H1 (cell line): ENCODE data around the gene HLA-A. TPM values are rescaled to one million over a fixed set of nuclear protein-coding genes. Genes with fewer than 3 reads are reported as not detected.

Source experiments
- CTCF ChIA-PET: fragments of 300-600 bp; sonication (Branson Sonifier 250); formaldehyde crosslinking; loops from one replicate; lab custom pipeline; 2021; ENCODE audit not compliant: partially characterized antibody; lab: Charles Lee
- POLR2A ChIA-PET: fragments of 300-600 bp; sonication (Branson Sonifier 250); formaldehyde crosslinking; loops from one replicate; lab custom pipeline; 2021; ENCODE audit warnings: inconsistent platforms; ENCODE audit not compliant: partially characterized antibody; lab: Charles Lee
- DNase-seq, 2 experiments: peaks; one replicate each; pipeline versions ENCODE4 v3.0.0 to v3.0.0-alpha.2; 2010 to 2022; ENCODE audit warnings: low spot score in 2 of 2, low read depth in 1 of 2, mixed read lengths in 1 of 2
- FAIRE-seq: peaks from 2 replicates; lab custom pipeline; 2011; peaks lifted over from hg19 to GRCh38; lab: Jason Lieb, UNC
- H2AFZ ChIP-seq: 2 replicates; pipeline ENCODE4 v1.8.1; 2012; ENCODE audit warnings: low read length, inconsistent platforms
- H2AK5ac ChIP-seq: 2 replicates; pipeline ENCODE4 v1.6.1; 2013; ENCODE audit warnings: low read depth, low read length
- H2BK120ac ChIP-seq: replicated peaks from 2 replicates; pipeline ENCODE3; 2013; ENCODE audit warnings: low read depth, low read length, inconsistent platforms
- H2BK12ac ChIP-seq: 2 replicates; pipeline ENCODE4 v1.6.1; 2013; ENCODE audit warnings: low read depth, low read length
- H2BK15ac ChIP-seq: 2 replicates; pipeline ENCODE4 v1.6.1; 2013; ENCODE audit warnings: low read length
- H2BK20ac ChIP-seq: 2 replicates; pipeline ENCODE4 v1.6.1; 2013; ENCODE audit warnings: low read length
- H2BK5ac ChIP-seq: 2 replicates; pipeline ENCODE4 v1.6.1; 2013; ENCODE audit warnings: low read depth, low read length
- H3K14ac ChIP-seq: 2 replicates; pipeline ENCODE4 v1.6.1; 2013; ENCODE audit warnings: inconsistent platforms; ENCODE audit not compliant: insufficient read length
- H3K18ac ChIP-seq: 2 replicates; pipeline ENCODE4 v1.6.1; 2013; ENCODE audit warnings: low read length; ENCODE audit errors: extremely low read depth
- H3K23ac ChIP-seq: 2 replicates; pipeline ENCODE4 v1.6.1; 2013; ENCODE audit warnings: inconsistent platforms; ENCODE audit not compliant: insufficient read length
- H3K23me2 ChIP-seq: 2 replicates; pipeline ENCODE4 v1.6.1; 2013; ENCODE audit warnings: low read depth, low read length
- H3K27ac ChIP-seq: 2 replicates; pipeline ENCODE4 v1.6.1; 2011; ENCODE audit warnings: low read depth, low read length, inconsistent platforms
- H3K27me3 ChIP-seq, 4 experiments: replicated peaks in 1 of 4; 1 replicate in 1 of 4; 2 replicates in 3 of 4; pipeline versions ENCODE4 v1.6.1 to v1.8.1; 2011 to 2013; ENCODE audit warnings: low read length in 3 of 4, mild to moderate bottlenecking in 3 of 4, inconsistent platforms in 2 of 4, mixed read lengths in 2 of 4, moderate library complexity in 1 of 4; ENCODE audit not compliant: control insufficient read depth in 3 of 4, insufficient read depth in 3 of 4; ENCODE audit errors: extremely low read depth in 1 of 4
- H3K36me3 ChIP-seq, 4 experiments: 2 replicates each; pipeline versions ENCODE4 v1.6.1 to v1.8.1; 2011 to 2013; ENCODE audit warnings: mild to moderate bottlenecking in 4 of 4, low read length in 3 of 4, moderate library complexity in 2 of 4, control low read depth in 1 of 4, inconsistent platforms in 1 of 4; ENCODE audit not compliant: insufficient read depth in 4 of 4, control insufficient read depth in 2 of 4
- H3K4ac ChIP-seq: replicated peaks from 2 replicates; pipeline ENCODE3; 2013; ENCODE audit warnings: low read length, low read depth, mixed read lengths, inconsistent platforms; ENCODE audit not compliant: insufficient read length
- H3K4me1 ChIP-seq, 4 experiments: replicated peaks in 1 of 4; 1 replicate in 1 of 4; 2 replicates in 3 of 4; pipeline versions ENCODE4 v1.6.1 to v1.8.1; 2011 to 2013; ENCODE audit warnings: low read length in 3 of 4, inconsistent platforms in 2 of 4, mixed read lengths in 1 of 4; ENCODE audit not compliant: insufficient read depth in 4 of 4, control insufficient read depth in 3 of 4
- H3K4me2 ChIP-seq, 2 experiments: 2 replicates each; pipeline versions ENCODE4 v1.6.1 to v1.8.1; 2011 to 2013; ENCODE audit warnings: low read depth in 2 of 2, low read length in 2 of 2, control low read depth in 1 of 2, inconsistent platforms in 1 of 2, mild to moderate bottlenecking in 1 of 2; ENCODE audit not compliant: insufficient read depth in 1 of 2
- H3K4me3 ChIP-seq, 4 experiments: fragments of 200-600, 300-600 bp in 1 of 4; sonication (generic), shearing (Covaris generic), sonication (Bioruptor Twin) in 1 of 4; 2 replicates each; pipeline versions ENCODE4 v1.5.1 to v1.8.1; 2011 to 2016; ENCODE audit warnings: low read length in 4 of 4, low read depth in 3 of 4, control low read depth in 2 of 4, inconsistent platforms in 2 of 4, mild to moderate bottlenecking in 2 of 4, mixed read lengths in 1 of 4, moderate library complexity in 1 of 4; ENCODE audit not compliant: insufficient read depth in 2 of 4; ENCODE audit errors: extremely low read depth in 1 of 4
- H3K56ac ChIP-seq: replicated peaks from 2 replicates; pipeline ENCODE3; 2013; ENCODE audit warnings: low read depth, mild to moderate bottlenecking, mixed read lengths, low read length, inconsistent platforms; ENCODE audit not compliant: insufficient read length
- H3K79me1 ChIP-seq: 2 replicates; pipeline ENCODE4 v1.6.1; 2013; ENCODE audit warnings: low read depth, low read length, control low read depth
- H3K79me2 ChIP-seq, 2 experiments: 2 replicates each; pipeline versions ENCODE4 v1.6.1 to v1.8.1; 2012 to 2013; ENCODE audit warnings: low read length in 2 of 2, mild to moderate bottlenecking in 2 of 2, inconsistent platforms in 1 of 2; ENCODE audit not compliant: insufficient read depth in 2 of 2, control insufficient read depth in 1 of 2
- H3K9ac ChIP-seq, 4 experiments: replicated peaks in 1 of 4; 1 replicate in 1 of 4; 2 replicates in 3 of 4; pipeline versions ENCODE4 v1.6.1 to v1.8.1; 2011 to 2013; ENCODE audit warnings: low read depth in 3 of 4, low read length in 3 of 4, control low read depth in 2 of 4, mild to moderate bottlenecking in 2 of 4, moderate library complexity in 2 of 4, inconsistent platforms in 1 of 4; ENCODE audit errors: extremely low read depth in 1 of 4
- H3K9me3 ChIP-seq, 2 experiments: 2 replicates each; pipeline versions ENCODE4 v1.6.1 to v1.8.1; 2012 to 2013; ENCODE audit warnings: mild to moderate bottlenecking in 2 of 2, moderate library complexity in 2 of 2, control low read depth in 1 of 2, inconsistent platforms in 1 of 2, low read depth in 1 of 2, low read length in 1 of 2, mixed read lengths in 1 of 2; ENCODE audit not compliant: insufficient read depth in 2 of 2
- H4K20me1 ChIP-seq, 2 experiments: replicated peaks in 1 of 2; 2 replicates each; pipeline versions ENCODE3 to v1.8.1; 2011 to 2013; ENCODE audit warnings: inconsistent platforms in 2 of 2, low read length in 2 of 2, mild to moderate bottlenecking in 1 of 2; ENCODE audit not compliant: insufficient read depth in 2 of 2, control insufficient read depth in 1 of 2
- H4K5ac ChIP-seq: 2 replicates; pipeline ENCODE4 v1.6.1; 2013; ENCODE audit warnings: low read length, low read depth, mixed read lengths, inconsistent platforms; ENCODE audit not compliant: insufficient read length
- H4K8ac ChIP-seq: 2 replicates; pipeline ENCODE4 v1.8.0; 2013; ENCODE audit warnings: mild to moderate bottlenecking, moderate library complexity, low read length, inconsistent platforms; ENCODE audit not compliant: insufficient read depth; ENCODE audit errors: extremely low read depth
- H4K91ac ChIP-seq: replicated peaks from 2 replicates; pipeline ENCODE3; 2013; ENCODE audit warnings: low read length, mixed read lengths, inconsistent platforms; ENCODE audit not compliant: insufficient read length
- EP300 ChIP-seq, 2 experiments: IDR thresholded peaks; 1 replicate in 1 of 2; 2 replicates in 1 of 2; pipeline ENCODE4 v1.6.1; 2011 to 2012; ENCODE audit warnings: low read depth in 2 of 2, low read length in 2 of 2, mild to moderate bottlenecking in 2 of 2, borderline replicate concordance in 1 of 2, inconsistent platforms in 1 of 2, moderate library complexity in 1 of 2
- EZH2 ChIP-seq: fragments of 200-600 bp; sonication (generic); IDR thresholded peaks from 2 replicates; pipeline ENCODE4 v1.7.1; 2012; ENCODE audit warnings: low read depth, mild to moderate bottlenecking, moderate library complexity, low read length, inconsistent platforms; ENCODE audit not compliant: severe bottlenecking
- JUND ChIP-seq: IDR thresholded peaks from 2 replicates; pipeline ENCODE4 v1.6.1; 2011; ENCODE audit warnings: mild to moderate bottlenecking, improper control_type of control experiment, low read length
- RFX5 ChIP-seq: IDR thresholded peaks from 2 replicates; pipeline ENCODE4 v1.6.1; 2011; ENCODE audit warnings: low read depth, low read length, improper control_type of control experiment, borderline replicate concordance
- WGBS, 2 experiments: shearing (Covaris generic) in 1 of 2; methylation state at CpG; one replicate each; pipeline versions ENCODE4 v1.1.6 to v1.1.7; 2013 to 2015; ENCODE audit warnings: low lambda C conversion rate in 2 of 2, mixed read lengths in 2 of 2, inconsistent platforms in 1 of 2, low coverage in 1 of 2, missing lambda C conversion rate in 1 of 2; ENCODE audit not compliant: insufficient replicate concordance in 2 of 2, insufficient coverage in 1 of 2, insufficient read length in 1 of 2; ENCODE audit errors: extremely low coverage in 1 of 2, missing lambda C conversion rate in 1 of 2; 5-methylcytosine and 5-hydroxymethylcytosine counted together
- polyA plus RNA-seq, 7 experiments: library from polyadenylated mRNA; depleted of rRNA in 3 of 7; stranded (reverse) in 5 of 7; unstranded in 2 of 7; fragments of >200 nt in 5 of 7; fragments of 200-250 nt in 2 of 7; gene quantifications; 1 replicate in 5 of 7; 2 replicates in 1 of 7; 4 replicates in 1 of 7; pipeline versions ENCODE4 v1.2.1 to v1.2.3, GENCODE V29; 2011 to 2013; ENCODE audit warnings: missing spikeins in 2 of 7, mixed read lengths in 2 of 7
- total RNA-seq: library from RNA; stranded (reverse); fragmentation: NEBNext Ultra II Directional; extraction: Animal tissue kit (Norgen Biotek cat#: 25700); gene quantifications from 2 replicates; pipeline ENCODE4 v1.2.1, GENCODE V29; 2021
- TF ChIP-seq, protein P1 (sequence below): IDR thresholded peaks from 2 replicates; pipeline ENCODE4 v1.6.1; 2011; ENCODE audit warnings: low read depth, mild to moderate bottlenecking, low read length; ENCODE audit not compliant: insufficient read depth
- TF ChIP-seq, protein P2 (sequence below): IDR thresholded peaks from 2 replicates; pipeline ENCODE4 v1.6.1; 2012; ENCODE audit warnings: inconsistent platforms
- TF ChIP-seq, protein P3 (sequence below): IDR thresholded peaks from 2 replicates; pipeline ENCODE4 v1.6.1; 2012; ENCODE audit warnings: inconsistent platforms

The HLA-A gene
- total and polyA plus RNA-seq, 2 of the 8 experiments (the other 6 are each of a cell fraction or from before 2014, with no cell fraction given), result 221 to 474 TPM

DNA sequence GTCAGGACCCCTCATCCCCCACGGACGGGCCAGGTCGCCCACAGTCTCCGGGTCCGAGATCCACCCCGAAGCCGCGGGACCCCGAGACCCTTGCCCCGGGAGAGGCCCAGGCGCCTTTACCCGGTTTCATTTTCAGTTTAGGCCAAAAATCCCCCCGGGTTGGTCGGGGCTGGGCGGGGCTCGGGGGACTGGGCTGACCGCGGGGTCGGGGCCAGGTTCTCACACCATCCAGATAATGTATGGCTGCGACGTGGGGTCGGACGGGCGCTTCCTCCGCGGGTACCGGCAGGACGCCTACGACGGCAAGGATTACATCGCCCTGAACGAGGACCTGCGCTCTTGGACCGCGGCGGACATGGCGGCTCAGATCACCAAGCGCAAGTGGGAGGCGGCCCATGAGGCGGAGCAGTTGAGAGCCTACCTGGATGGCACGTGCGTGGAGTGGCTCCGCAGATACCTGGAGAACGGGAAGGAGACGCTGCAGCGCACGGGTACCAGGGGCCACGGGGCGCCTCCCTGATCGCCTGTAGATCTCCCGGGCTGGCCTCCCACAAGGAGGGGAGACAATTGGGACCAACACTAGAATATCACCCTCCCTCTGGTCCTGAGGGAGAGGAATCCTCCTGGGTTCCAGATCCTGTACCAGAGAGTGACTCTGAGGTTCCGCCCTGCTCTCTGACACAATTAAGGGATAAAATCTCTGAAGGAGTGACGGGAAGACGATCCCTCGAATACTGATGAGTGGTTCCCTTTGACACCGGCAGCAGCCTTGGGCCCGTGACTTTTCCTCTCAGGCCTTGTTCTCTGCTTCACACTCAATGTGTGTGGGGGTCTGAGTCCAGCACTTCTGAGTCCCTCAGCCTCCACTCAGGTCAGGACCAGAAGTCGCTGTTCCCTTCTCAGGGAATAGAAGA, 978 bp downstream of the HLA-A start:
- ChIA-PET CTCF (no interaction called here), POLR2A (no interaction called here)
- no peak overlapping the region for H2AFZ ChIP-seq
- H2BK12ac ChIP-seq, result no peak overlapping the region
- H3K4me2 ChIP-seq, result peak overlapping the region; percentile 69 to 71
- H3K27ac ChIP-seq, result no peak overlapping the region
- no peak for TF ChIP-seq JUND
- TF ChIP-seq, protein P1, sequence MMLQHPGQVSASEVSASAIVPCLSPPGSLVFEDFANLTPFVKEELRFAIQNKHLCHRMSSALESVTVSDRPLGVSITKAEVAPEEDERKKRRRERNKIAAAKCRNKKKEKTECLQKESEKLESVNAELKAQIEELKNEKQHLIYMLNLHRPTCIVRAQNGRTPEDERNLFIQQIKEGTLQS, result no peak
- TF ChIP-seq EP300 (IDR thresholded peaks at IDR 0.05; ENCODE audit: borderline replicate concordance in 1 of 2, low read depth in 2 of 2, low read length in 2 of 2), result no peak
- TF ChIP-seq, protein P2, sequence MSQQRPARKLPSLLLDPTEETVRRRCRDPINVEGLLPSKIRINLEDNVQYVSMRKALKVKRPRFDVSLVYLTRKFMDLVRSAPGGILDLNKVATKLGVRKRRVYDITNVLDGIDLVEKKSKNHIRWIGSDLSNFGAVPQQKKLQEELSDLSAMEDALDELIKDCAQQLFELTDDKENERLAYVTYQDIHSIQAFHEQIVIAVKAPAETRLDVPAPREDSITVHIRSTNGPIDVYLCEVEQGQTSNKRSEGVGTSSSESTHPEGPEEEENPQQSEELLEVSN, result peak; percentile 49; the same call in 1 of the 2 replicates
- TF ChIP-seq, protein P3, sequence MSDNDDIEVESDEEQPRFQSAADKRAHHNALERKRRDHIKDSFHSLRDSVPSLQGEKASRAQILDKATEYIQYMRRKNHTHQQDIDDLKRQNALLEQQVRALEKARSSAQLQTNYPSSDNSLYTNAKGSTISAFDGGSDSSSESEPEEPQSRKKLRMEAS, result peak; percentile 89
- TF ChIP-seq RFX5, result no peak
- peak; percentile 21 for TF ChIP-seq EZH2
- H4K8ac ChIP-seq, result peak overlapping the region; percentile 85; the same call in 1 of the 2 replicates
- DNase-seq, result no peak
- peaks cover 4% of the 10 kb centered on the region; the same call in 1 of the 2 replicates for H3K23me2 ChIP-seq
- H3K27me3 ChIP-seq, result no peaks in the 10 kb centered on the region
- H2BK15ac ChIP-seq, result no peak overlapping the region
- H3K36me3 ChIP-seq, result peaks cover 2 to 21% (median 11%) of the 10 kb centered on the region in 4 experiments; a peak in 5 of 8 replicates
- FAIRE-seq, result no peak
- H3K79me2 ChIP-seq, result peaks cover 0 to 5% of the 10 kb centered on the region in 2 experiments; a peak in 1 of 4 replicates
- H4K91ac ChIP-seq, result no peak overlapping the region
- 53% methylated on average over 25 of the region's 58 CpGs; no CpG with 5 or more reads in 1 of the 2 experiments for WGBS, 2 experiments
- peaks cover 0 to 3% (median under 1%) of the 10 kb centered on the region in 4 experiments; a peak in 3 of 7 replicates for H3K4me1 ChIP-seq
- no peak overlapping the region for H2BK20ac ChIP-seq
- H3K14ac ChIP-seq, result no peak overlapping the region
- no peak overlapping the region for H4K5ac ChIP-seq
- no peak overlapping the region for H2AK5ac ChIP-seq
- H4K20me1 ChIP-seq, result peaks cover 0 to 4% of the 10 kb centered on the region in 2 experiments
- no peak overlapping the region for H3K23ac ChIP-seq
- no peak overlapping the region for H2BK120ac ChIP-seq
- H3K79me1 ChIP-seq, result no peaks in the 10 kb centered on the region
- no peak overlapping the region for H3K56ac ChIP-seq
- H3K9ac ChIP-seq, result peak overlapping the region in 3 of 4 experiments; percentile 45 to 65 (median 59); a peak in 3 of 7 replicates
- H2BK5ac ChIP-seq, result no peak overlapping the region
- H3K9me3 ChIP-seq, result no peaks in the 10 kb centered on the region
- H3K4ac ChIP-seq, result no peak overlapping the region
- H3K18ac ChIP-seq, result no peak overlapping the region; the same call in 1 of the 2 replicates
- peak overlapping the region; percentile 54 to 86 (median 62) for H3K4me3 ChIP-seq
